PC-3 (cell line): ENCODE data around the gene GP1BA. TPM values are rescaled to one million over a fixed set of nuclear protein-coding genes. Genes with fewer than 3 reads are reported as not detected.

Experiments
- ATAC-seq: fragments of 200-7000 bp; cut with Tn5 transposase; 2 replicates; pipeline ENCODE4 v1.9.1; 2020; ENCODE audit warnings: mild to moderate bottlenecking, moderate library complexity
- BruUV-seq: library from RNA; stranded (reverse); fragments of 400-500 nt; replicated peaks from 2 replicates; lab custom pipeline; 2021; lab: Mats Ljungman, UMichigan
- CTCF ChIA-PET: fragments of 300-600 bp; sonication (Branson Sonifier 250); formaldehyde crosslinking; loops from one replicate; lab custom pipeline; 2022; ENCODE audit warnings: antibody characterized with exemption; lab: Charles Lee
- POLR2A ChIA-PET: fragments of 300-600 bp; sonication (Branson Sonifier 250); formaldehyde crosslinking; loops from one replicate; lab custom pipeline; 2022; ENCODE audit warnings: antibody characterized with exemption; ENCODE audit not compliant: unreplicated experiment; lab: Charles Lee
- DNase-seq: peaks from one replicate; pipeline ENCODE4 v3.0.0-alpha.2; 2015
- H2AFZ ChIP-seq: fragments of 300-600 bp; sonication (generic); 2 replicates; pipeline ENCODE4 v1.6.0; 2016; ENCODE audit warnings: antibody characterized with exemption, low read length
- H3F3A ChIP-seq: fragments of 300-600 bp; sonication (generic); one replicate; pipeline ENCODE4 v1.6.0; 2017; ENCODE audit warnings: antibody characterized with exemption, low read length, control low read depth, mild to moderate bottlenecking; ENCODE audit not compliant: unreplicated experiment
- H3K27ac ChIP-seq: fragments of 300-600 bp; sonication (generic); 2 replicates; pipeline ENCODE4 v1.5.1; 2016; ENCODE audit warnings: mild to moderate bottlenecking, low read length
- H3K27me3 ChIP-seq: fragments of 300-600 bp; sonication (generic); 2 replicates; pipeline ENCODE4 v1.6.1; 2016; ENCODE audit warnings: low read length, mixed read lengths
- H3K36me3 ChIP-seq: fragments of 300-600 bp; sonication (generic); 2 replicates; pipeline ENCODE4 v1.6.1; 2016; ENCODE audit warnings: low read depth, mixed run types, low read length, mixed read lengths
- H3K4me1 ChIP-seq: fragments of 300-600 bp; sonication (generic); 2 replicates; pipeline ENCODE4 v1.5.1; 2016; ENCODE audit warnings: low read length; ENCODE audit not compliant: insufficient read depth
- H3K4me2 ChIP-seq: fragments of 300-600 bp; sonication (generic); 2 replicates; pipeline ENCODE4 v1.6.0; 2016; ENCODE audit warnings: low read length
- H3K4me3 ChIP-seq: fragments of 300-600 bp; sonication (generic); 2 replicates; pipeline ENCODE4 v1.5.1; 2016; ENCODE audit warnings: mild to moderate bottlenecking, low read length, mixed read lengths
- H3K79me2 ChIP-seq: fragments of 300-600 bp; sonication (generic); 2 replicates; pipeline ENCODE4 v1.6.1; 2017; ENCODE audit warnings: low read length, mixed read lengths
- H3K9ac ChIP-seq: fragments of 300-600 bp; sonication (generic); 2 replicates; pipeline ENCODE4 v1.6.0; 2016; ENCODE audit warnings: mild to moderate bottlenecking, low read length
- H3K9me2 ChIP-seq: fragments of 300-600 bp; sonication (generic); replicated peaks from 2 replicates; pipeline ENCODE4 v1.6.1; 2016; ENCODE audit warnings: mixed run types, low read length, mixed read lengths
- H3K9me3 ChIP-seq: fragments of 300-600 bp; sonication (generic); 2 replicates; pipeline ENCODE4 v1.6.1; 2016; ENCODE audit warnings: low read length, mixed read lengths
- H4K20me1 ChIP-seq: fragments of 300-600 bp; sonication (generic); 2 replicates; pipeline ENCODE4 v1.6.1; 2016; ENCODE audit warnings: low read length, mixed read lengths
- CTCF ChIP-seq: fragments of 300-600 bp; sonication (generic); conservative IDR thresholded peaks from 2 replicates; pipeline ENCODE4 v1.5.1; 2017; ENCODE audit warnings: antibody characterized with exemption, low read depth, mild to moderate bottlenecking, low read length
- EZH2 ChIP-seq: fragments of 300-600 bp; sonication (generic); IDR thresholded peaks from one replicate; pipeline ENCODE4 v1.6.1; 2017; ENCODE audit warnings: antibody characterized with exemption, mild to moderate bottlenecking, low read length; ENCODE audit not compliant: unreplicated experiment
- EZH2phosphoT487 ChIP-seq: fragments of 300-600 bp; sonication (generic); IDR thresholded peaks from 2 replicates; pipeline ENCODE4 v1.6.1; 2018; ENCODE audit warnings: mild to moderate bottlenecking, antibody characterized with exemption, low read length, borderline replicate concordance
- intact Hi-C: fragments of 100-400 bp; cut with micrococcal nuclease; formaldehyde crosslinking; loops from 2 replicates; pipeline ENCODE4 v1.9.0; 2023
- total RNA-seq: library from RNA; depleted of rRNA; stranded (reverse); fragments of >200 nt; gene quantifications from 2 replicates; pipeline ENCODE4 v1.2.3, GENCODE V29; 2014

Gene GP1BA
- total RNA-seq, 1 experiment from 2014 or later: not detected

GRCh38 chr17:4973256-4974114, 41.4 kb downstream of the GP1BA start:
- intact Hi-C loops: no loop called here
- H3F3A ChIP-seq: no peaks in the 10 kb centered on the region
- H3K27ac ChIP-seq: no peak overlapping the region
- H2AFZ ChIP-seq: no peak overlapping the region
- POLR2A ChIA-PET: no interaction called here
- no peak overlapping the region for H3K4me2 ChIP-seq
- H3K9ac ChIP-seq: no peak overlapping the region
- no peaks in the 10 kb centered on the region for H3K27me3 ChIP-seq
- TF ChIP-seq CTCF: no peak
- TF ChIP-seq EZH2phosphoT487: no peak
- no peak for TF ChIP-seq EZH2
- CTCF ChIA-PET: no interaction called here
- H3K9me3 ChIP-seq: no peaks in the 10 kb centered on the region
- H3K4me1 ChIP-seq: peaks cover 7% of the 10 kb centered on the region
- DNase-seq (no peak), ATAC-seq (no peak)
- no peaks in the 10 kb centered on the region for H3K9me2 ChIP-seq
- no peak overlapping the region for H3K4me3 ChIP-seq
- H3K36me3 ChIP-seq: peaks cover 3% of the 10 kb centered on the region; the same call in 1 of the 2 replicates
- H3K79me2 ChIP-seq: peaks cover 3% of the 10 kb centered on the region; the same call in 1 of the 2 replicates
- H4K20me1 ChIP-seq: no peaks in the 10 kb centered on the region
- BruUV-seq: no TSS peak

GRCh38 chr17:4974115-4974670, 42.1 kb downstream of the GP1BA start:
- Histone ChIP-seq H3K27ac (no peak overlapping the region), H3K36me3 (peaks cover 3% of the 10 kb centered on the region), H4K20me1 (no peaks in the 10 kb centered on the region), H3K27me3 (no peaks in the 10 kb centered on the region), H3K79me2 (no peaks in the 10 kb centered on the region), H3K4me3 (no peak overlapping the region), H3K9me3 (no peaks in the 10 kb centered on the region), H3K4me1 (no peaks in the 10 kb centered on the region), H3K9me2 (no peaks in the 10 kb centered on the region), H3F3A (no peaks in the 10 kb centered on the region), H3K4me2 (no peak overlapping the region), H2AFZ (no peak overlapping the region), H3K9ac (no peak overlapping the region)
- DNase-seq (no peak), ATAC-seq (no peak)
- intact Hi-C loops: no loop called here
- TF ChIP-seq EZH2phosphoT487 (no peak), EZH2 (no peak), CTCF (no peak)
- ChIA-PET POLR2A (no interaction called here), CTCF (no interaction called here)
- BruUV-seq: no TSS peak

GRCh38 chr17:4978726-4979125, 46.6 kb downstream of the GP1BA start:
- intact Hi-C loops: no loop called here
- Histone ChIP-seq H3K9me3 (no peaks in the 10 kb centered on the region), H3K27ac (no peak overlapping the region), H3K79me2 (no peaks in the 10 kb centered on the region), H3K9ac (no peak overlapping the region), H3K4me2 (no peak overlapping the region), H3K4me1 (no peaks in the 10 kb centered on the region), H3K4me3 (no peak overlapping the region), H3K27me3 (no peaks in the 10 kb centered on the region), H2AFZ (no peak overlapping the region), H3K36me3 (peaks cover 3% of the 10 kb centered on the region), H3F3A (no peaks in the 10 kb centered on the region), H4K20me1 (no peaks in the 10 kb centered on the region), H3K9me2 (no peaks in the 10 kb centered on the region)
- ATAC-seq: no peak
- CTCF ChIA-PET: no interaction called here
- TF ChIP-seq EZH2phosphoT487 (no peak), CTCF (no peak), EZH2 (no peak)
- POLR2A ChIA-PET: no interaction called here
- BruUV-seq: no TSS peak
- no peak for DNase-seq
